CD14-positive monocyte (primary cell): ENCODE measurements around the gene NEK10. TPM values are rescaled to one million over a fixed set of nuclear protein-coding genes. Genes with fewer than 3 reads are reported as not detected.

ENCODE experiments used
- DNase-seq, 3 donors: peaks; one replicate each; pipeline ENCODE4 v3.0.0-alpha.2; 2011 to 2022
- H2AFZ ChIP-seq: 2 replicates; pipeline ENCODE4 v1.6.0; 2012; ENCODE audit warnings: mild to moderate bottlenecking, low read depth, low read length, inconsistent platforms; ENCODE audit not compliant: insufficient read depth, poor library complexity, severe bottlenecking
- H3K27ac ChIP-seq, 2 donors: 1 replicate in 1 of 2; 2 replicates in 1 of 2; pipeline ENCODE4 v1.5.1; 2012 to 2013; ENCODE audit warnings: low read length in 2 of 2, control low read depth in 1 of 2, inconsistent platforms in 1 of 2, low read depth in 1 of 2, mild to moderate bottlenecking in 1 of 2
- H3K27me3 ChIP-seq, 2 donors: one replicate each; pipeline versions ENCODE4 v1.6.0 to v1.6.1; 2011 to 2013; ENCODE audit warnings: low read length in 2 of 2; ENCODE audit not compliant: control insufficient read depth in 2 of 2, insufficient read depth in 2 of 2
- H3K36me3 ChIP-seq, 2 donors: replicated peaks in 1 of 2; 1 replicate in 1 of 2; 2 replicates in 1 of 2; pipeline versions ENCODE4 v1.5.1 to v1.6.1; 2012 to 2013; ENCODE audit warnings: low read length in 2 of 2, control low read depth in 1 of 2, inconsistent platforms in 1 of 2, mild to moderate bottlenecking in 1 of 2; ENCODE audit not compliant: insufficient read depth in 2 of 2, control insufficient read depth in 1 of 2
- H3K4me1 ChIP-seq, 2 donors: 1 replicate in 1 of 2; 2 replicates in 1 of 2; pipeline versions ENCODE4 v1.5.1 to v1.6.1; 2012 to 2013; ENCODE audit warnings: low read length in 2 of 2, control low read depth in 1 of 2, inconsistent platforms in 1 of 2, mild to moderate bottlenecking in 1 of 2, moderate library complexity in 1 of 2; ENCODE audit not compliant: insufficient read depth in 2 of 2, control insufficient read depth in 1 of 2
- H3K4me2 ChIP-seq: replicated peaks from 2 replicates; pipeline ENCODE3; 2012; ENCODE audit warnings: low read length, moderate library complexity, mild to moderate bottlenecking; ENCODE audit not compliant: poor library complexity, severe bottlenecking; ENCODE audit errors: extremely low read depth
- H3K4me3 ChIP-seq, 3 experiments: fragments of 200-600 bp in 1 of 3; sonication (generic) in 1 of 3; replicated peaks in 1 of 3; 1 replicate in 2 of 3; 2 replicates in 1 of 3; pipeline ENCODE4 v1.5.1; 2011 to 2013; ENCODE audit warnings: low read length in 3 of 3, mild to moderate bottlenecking in 3 of 3, control low read depth in 2 of 3, low read depth in 2 of 3, inconsistent platforms in 1 of 3, moderate library complexity in 1 of 3
- H3K79me2 ChIP-seq: 2 replicates; pipeline ENCODE4 v1.6.0; 2012; ENCODE audit warnings: mild to moderate bottlenecking, control low read depth, inconsistent platforms, low read length, moderate library complexity; ENCODE audit not compliant: insufficient read depth
- H3K9ac ChIP-seq: 2 replicates; pipeline ENCODE4 v1.6.0; 2017; ENCODE audit warnings: low read length, mild to moderate bottlenecking; ENCODE audit not compliant: insufficient read depth, poor library complexity, severe bottlenecking
- H3K9me3 ChIP-seq, 2 donors: replicated peaks in 1 of 2; 1 replicate in 1 of 2; 2 replicates in 1 of 2; pipeline versions ENCODE4 v1.5.1 to v1.6.1; 2012 to 2013; ENCODE audit warnings: low read length in 2 of 2, control low read depth in 1 of 2; ENCODE audit not compliant: control insufficient read depth in 1 of 2, insufficient read depth in 1 of 2
- H4K20me1 ChIP-seq: 2 replicates; pipeline ENCODE4 v1.6.0; 2012; ENCODE audit warnings: mild to moderate bottlenecking, low read length, control low read depth, moderate library complexity; ENCODE audit not compliant: insufficient read depth
- H3K27ac Mint-ChIP-seq, 7 donors: one replicate each; pipeline ENCODE4 v1.8.0; 2020; ENCODE audit warnings: mild to moderate bottlenecking in 7 of 7, mixed read lengths in 7 of 7, moderate library complexity in 6 of 7, inconsistent platforms in 2 of 7
- H3K27me3 Mint-ChIP-seq, 3 donors: one replicate each; pipeline ENCODE4 v1.8.0; 2021 to 2022; ENCODE audit warnings: low read depth in 3 of 3, mild to moderate bottlenecking in 3 of 3, mixed read lengths in 3 of 3, moderate library complexity in 3 of 3, inconsistent platforms in 1 of 3
- H3K36me3 Mint-ChIP-seq, 2 donors: one replicate each; pipeline ENCODE4 v1.8.0; 2020; ENCODE audit warnings: mixed read lengths in 2 of 2, inconsistent platforms in 1 of 2, mild to moderate bottlenecking in 1 of 2
- H3K4me1 Mint-ChIP-seq: one replicate; pipeline ENCODE4 v1.8.0; 2020; ENCODE audit warnings: mild to moderate bottlenecking, mixed read lengths
- H3K4me3 Mint-ChIP-seq, 2 donors: one replicate each; pipeline ENCODE4 v1.8.0; 2020; ENCODE audit warnings: mild to moderate bottlenecking in 2 of 2, mixed read lengths in 2 of 2, moderate library complexity in 1 of 2
- H3K9me3 Mint-ChIP-seq, 7 donors: one replicate each; pipeline ENCODE4 v1.8.0; 2020 to 2022; ENCODE audit warnings: mixed read lengths in 7 of 7, mild to moderate bottlenecking in 6 of 7, moderate library complexity in 6 of 7, inconsistent platforms in 2 of 7
- CTCF ChIP-seq: fragments of 200-600 bp; IDR thresholded peaks from one replicate; pipeline ENCODE4 v1.8.0; 2022; ENCODE audit warnings: antibody characterized with exemption, mild to moderate bottlenecking
- WGBS: methylation state at CpG from one replicate; pipeline ENCODE4 v1.1.5; 2013; ENCODE audit warnings: missing lambda C conversion rate; ENCODE audit not compliant: insufficient coverage; 5-methylcytosine and 5-hydroxymethylcytosine counted together
- intact Hi-C, 2 donors: fragments of 100-400 bp; cut with micrococcal nuclease; formaldehyde crosslinking; loops; one replicate each; pipeline versions ENCODE4 v1.15.0 to v1.15.1; 2023
- polyA plus RNA-seq, 3 donors: library from polyadenylated mRNA; depleted of rRNA in 1 of 3; unstranded in 2 of 3; stranded (reverse) in 1 of 3; fragments of 300-500 nt in 2 of 3; fragments of >200 nt in 1 of 3; fragmentation: Illumina TruSeq in 2 of 3; gene quantifications; 1 replicate in 2 of 3; 2 replicates in 1 of 3; pipeline ENCODE4 v1.2.3, GENCODE V29; 2012 to 2021

Gene NEK10
- polyA plus RNA-seq, 3 donors, result not detected

GRCh38 chr3:27115352-27115751 is 253.8 kb downstream of the NEK10 start:
- Histone ChIP-seq H3K4me1 (no peaks in the 10 kb centered on the region), H3K9ac (no peak overlapping the region), H4K20me1 (no peaks in the 10 kb centered on the region), H3K27me3 (no peaks in the 10 kb centered on the region), H3K27ac (no peak overlapping the region), H2AFZ (no peak overlapping the region), H3K9me3 (no peaks in the 10 kb centered on the region), H3K4me2 (no peak overlapping the region), H3K79me2 (no peaks in the 10 kb centered on the region), H3K36me3 (no peaks in the 10 kb centered on the region), H3K4me3 (no peak overlapping the region)
- no peak overlapping the region for H3K27ac Mint-ChIP-seq
- intact Hi-C loops, result no loop called here
- H3K36me3 Mint-ChIP-seq, result no peaks in the 10 kb centered on the region
- no peak for DNase-seq
- no peak for TF ChIP-seq CTCF
- H3K27me3 Mint-ChIP-seq, result peaks cover 2 to 7% (median 2%) of the 10 kb centered on the region in 3 donors
- WGBS, result no CpG with 5 or more reads among the region's 1 CpG
- peaks cover 0 to 2% (median 0%) of the 10 kb centered on the region in 7 donors for H3K9me3 Mint-ChIP-seq
- H3K4me1 Mint-ChIP-seq, result no peaks in the 10 kb centered on the region
- H3K4me3 Mint-ChIP-seq, result no peak overlapping the region

- Histone ChIP-seq H3K27ac (no peak overlapping the region), H3K9ac (no peak overlapping the region), H3K4me3 (no peak overlapping the region), H3K79me2 (no peaks in the 10 kb centered on the region), H3K27me3 (no peaks in the 10 kb centered on the region), H3K4me1 (no peaks in the 10 kb centered on the region), H2AFZ (no peak overlapping the region), H4K20me1 (no peaks in the 10 kb centered on the region), H3K4me2 (no peak overlapping the region), H3K9me3 (no peaks in the 10 kb centered on the region), H3K36me3 (no peaks in the 10 kb centered on the region)
- TF ChIP-seq CTCF, result no peak
- intact Hi-C loops, result no loop called here
- no peak for DNase-seq
- H3K27ac Mint-ChIP-seq, result no peak overlapping the region
- H3K9me3 Mint-ChIP-seq, result peaks cover 0 to 2% (median 0%) of the 10 kb centered on the region in 7 donors
- no CpG with 5 or more reads among the region's 1 CpG for WGBS
- peaks cover 0 to 5% (median 2%) of the 10 kb centered on the region in 3 donors for H3K27me3 Mint-ChIP-seq
- H3K4me3 Mint-ChIP-seq, result no peak overlapping the region
- no peaks in the 10 kb centered on the region for H3K4me1 Mint-ChIP-seq
- no peaks in the 10 kb centered on the region for H3K36me3 Mint-ChIP-seq
These were observed 254.5 kb downstream of the NEK10 start for GRCh38 chr3:27114684-27115083.
